HCT116 (cell line): ENCODE measurements around the gene ICAM2. TPM values are rescaled to one million over a fixed set of nuclear protein-coding genes. Genes with fewer than 3 reads are reported as not detected.
A peak's percentile ranks its signal among the peaks of the same experiment; 100 is the strongest.

Source experiments
- ATAC-seq: fragments of 200-7000 bp; cut with Tn5 transposase; 2 replicates; pipeline ENCODE4 v1.9.1; 2020; ENCODE audit warnings: mild to moderate bottlenecking, moderate library complexity
- BruUV-seq: library from RNA; stranded (reverse); fragments of 400-500 nt; replicated peaks from 2 replicates; lab custom pipeline; 2021; lab: Mats Ljungman, UMichigan
- CTCF ChIA-PET: fragments of 300-600 bp; sonication (Branson Sonifier 250); formaldehyde crosslinking; loops from one replicate; lab custom pipeline; 2021; ENCODE audit warnings: antibody characterized with exemption; lab: Charles Lee
- POLR2A ChIA-PET: fragments of 300-600, 350-600 bp; sonication (Branson Sonifier 250); formaldehyde crosslinking; loops from one replicate; lab custom pipeline; 2021; ENCODE audit warnings: antibody characterized with exemption; lab: Charles Lee
- RAD21 ChIA-PET, 2 experiments: fragments of 300-600 bp; sonication (Branson Sonifier 250); formaldehyde crosslinking; loops; one replicate each; lab custom pipeline; 2023; ENCODE audit warnings: low total read pairs in 2 of 2; ENCODE audit not compliant: uncharacterized antibody in 2 of 2, unreplicated experiment in 2 of 2, low non-redundant PET in 1 of 2; lab: Charles Lee
- DNase-seq: peaks from one replicate; pipeline ENCODE4 v3.0.0-alpha.2; 2010; ENCODE audit warnings: low read depth, low spot score
- H2AFZ ChIP-seq: fragments of 200-600 bp; shearing (Covaris generic), sonication (generic); 2 replicates; pipeline ENCODE4 v1.6.1; 2017; ENCODE audit warnings: low read depth, mixed run types, mixed read lengths, antibody characterized with exemption, low read length; ENCODE audit not compliant: poor library complexity, severe bottlenecking
- H3K27ac ChIP-seq: 2 replicates; pipeline ENCODE4 v1.5.1; 2012; ENCODE audit warnings: low read depth, low read length
- H3K27me3 ChIP-seq: fragments of 200-600 bp; sonication (generic); 2 replicates; pipeline ENCODE4 v1.6.1; 2016; ENCODE audit warnings: mixed run types, low read length, mixed read lengths; ENCODE audit not compliant: insufficient read depth
- H3K36me3 ChIP-seq, 2 experiments: fragments of 200-500 bp in 1 of 2; fragments of 200-600 bp in 1 of 2; sonication (Bioruptor generic) in 1 of 2; sonication (generic) in 1 of 2; 2 replicates each; pipeline versions ENCODE4 v1.5.1 to v1.6.1; 2014 to 2016; ENCODE audit warnings: low read length in 2 of 2, inconsistent platforms in 1 of 2, mixed read lengths in 1 of 2, mixed run types in 1 of 2; ENCODE audit not compliant: insufficient read depth in 2 of 2, control insufficient read depth in 1 of 2
- H3K4me1 ChIP-seq, 2 experiments: fragments of 200-600 bp in 1 of 2; sonication (generic) in 1 of 2; 2 replicates each; pipeline versions ENCODE4 v1.5.1 to v1.6.1; 2012 to 2017; ENCODE audit warnings: low read length in 2 of 2, inconsistent platforms in 1 of 2, mild to moderate bottlenecking in 1 of 2, mixed read lengths in 1 of 2, mixed run types in 1 of 2, moderate library complexity in 1 of 2; ENCODE audit not compliant: insufficient read depth in 2 of 2, control insufficient read depth in 1 of 2
- H3K4me2 ChIP-seq: fragments of 200-600 bp; sonication (generic); 2 replicates; pipeline ENCODE4 v1.6.1; 2017; ENCODE audit warnings: mixed run types, low read length, mixed read lengths
- H3K4me3 ChIP-seq, 2 experiments: fragments of 200-600 bp in 1 of 2; sonication (generic) in 1 of 2; replicated peaks in 1 of 2; 2 replicates each; pipeline ENCODE4 v1.5.1; 2011 to 2016; ENCODE audit warnings: low read length in 2 of 2, control low read depth in 1 of 2, low read depth in 1 of 2, mild to moderate bottlenecking in 1 of 2, mixed read lengths in 1 of 2, mixed run types in 1 of 2
- H3K79me2 ChIP-seq: fragments of 200-600 bp; sonication (generic); 2 replicates; pipeline ENCODE4 v1.6.1; 2017; ENCODE audit warnings: mild to moderate bottlenecking, mixed run types, low read length, moderate library complexity, mixed read lengths; ENCODE audit not compliant: insufficient read depth
- H3K9ac ChIP-seq: fragments of 200-600 bp; sonication (generic); 2 replicates; pipeline ENCODE4 v1.6.1; 2016; ENCODE audit warnings: low read length, mixed read lengths
- H3K9me2 ChIP-seq: fragments of 200-600 bp; sonication (generic), shearing (Covaris generic); 2 replicates; pipeline ENCODE4 v1.6.1; 2017; ENCODE audit warnings: mixed run types, mild to moderate bottlenecking, moderate library complexity; ENCODE audit not compliant: insufficient read depth
- H3K9me3 ChIP-seq, 2 experiments: fragments of 200-500 bp in 1 of 2; fragments of 200-600 bp in 1 of 2; sonication (Bioruptor generic) in 1 of 2; sonication (generic) in 1 of 2; 2 replicates each; pipeline ENCODE4 v1.6.1; 2014 to 2017; ENCODE audit warnings: low read length in 2 of 2, mixed read lengths in 2 of 2, inconsistent platforms in 1 of 2, low read depth in 1 of 2, mild to moderate bottlenecking in 1 of 2, mixed run types in 1 of 2, moderate library complexity in 1 of 2; ENCODE audit not compliant: control insufficient read depth in 1 of 2, insufficient read depth in 1 of 2
- H4K20me1 ChIP-seq: fragments of 200-600 bp; sonication (generic), shearing (Covaris generic); 2 replicates; pipeline ENCODE4 v1.6.1; 2017; ENCODE audit warnings: mixed run types, mild to moderate bottlenecking, moderate library complexity; ENCODE audit not compliant: insufficient read depth
- CBX3 ChIP-seq: IDR thresholded peaks from 2 replicates; pipeline ENCODE4 v1.6.1; 2012; ENCODE audit warnings: low read depth
- CEBPB ChIP-seq: IDR thresholded peaks from 2 replicates; pipeline ENCODE4 v1.6.1; 2012; ENCODE audit warnings: low read depth
- EGR1 ChIP-seq: IDR thresholded peaks from 2 replicates; pipeline ENCODE4 v1.6.1; 2012; ENCODE audit warnings: low read depth
- EZH2 ChIP-seq: fragments of 200-600 bp; sonication (generic); IDR thresholded peaks from 2 replicates; pipeline ENCODE4 v1.6.1; 2017; ENCODE audit warnings: antibody characterized with exemption, mixed run types
- EZH2phosphoT487 ChIP-seq: fragments of 200-600 bp; IDR thresholded peaks from 2 replicates; pipeline ENCODE4 v1.6.1; 2018; ENCODE audit warnings: antibody characterized with exemption, borderline replicate concordance
- JUND ChIP-seq: IDR thresholded peaks from 2 replicates; pipeline ENCODE4 v1.6.1; 2012
- POLR2A ChIP-seq: IDR thresholded peaks from 2 replicates; pipeline ENCODE4 v1.7.0; 2011; ENCODE audit warnings: borderline replicate concordance; ENCODE audit not compliant: insufficient read depth, insufficient read length; ENCODE audit errors: extremely low read depth
- RAD21 ChIP-seq: IDR thresholded peaks from 2 replicates; pipeline ENCODE4 v1.6.1; 2012; ENCODE audit warnings: low read depth, mild to moderate bottlenecking
- SIN3A ChIP-seq: IDR thresholded peaks from 2 replicates; pipeline ENCODE4 v1.6.1; 2012; ENCODE audit warnings: low read depth
- SP1 ChIP-seq: IDR thresholded peaks from 2 replicates; pipeline ENCODE4 v1.6.1; 2012; ENCODE audit warnings: low read depth
- SRF ChIP-seq: IDR thresholded peaks from 2 replicates; pipeline ENCODE4 v1.6.1; 2012; ENCODE audit warnings: low read depth
- TCF7L2 ChIP-seq: IDR thresholded peaks from 2 replicates; pipeline ENCODE4 v1.7.0; 2011; ENCODE audit warnings: borderline replicate concordance, inconsistent platforms; ENCODE audit not compliant: insufficient read depth, insufficient read length; ENCODE audit errors: extremely low read depth
- YY1 ChIP-seq: IDR thresholded peaks from 2 replicates; pipeline ENCODE4 v1.6.1; 2011; ENCODE audit warnings: low read length, low read depth, moderate library complexity, mild to moderate bottlenecking; ENCODE audit not compliant: insufficient replicate concordance; ENCODE audit errors: extremely low read depth
- ZFX ChIP-seq: fragments of 450-650 bp; IDR thresholded peaks from 2 replicates; pipeline ENCODE4 v1.6.1; 2017
- ZNF274 ChIP-seq: fragments of 200-500 bp; sonication (Bioruptor generic); IDR thresholded peaks from 2 replicates; pipeline ENCODE4 v1.6.1; 2014; ENCODE audit warnings: mild to moderate bottlenecking, low read depth, low read length, inconsistent platforms
- intact Hi-C: fragments of 100-400 bp; cut with micrococcal nuclease; formaldehyde crosslinking; loops from 2 replicates; pipeline ENCODE4 v1.10.0; 2022
- total RNA-seq: library from RNA; stranded (reverse); gene quantifications from one replicate; pipeline ENCODE4 v1.2.1, GENCODE V29; 2021; ENCODE audit not compliant: unreplicated experiment
- TF ChIP-seq, protein P1 (sequence below): IDR thresholded peaks from 2 replicates; pipeline ENCODE4 v1.6.1; 2012
- TF ChIP-seq, protein P2 (sequence below), 3 experiments: fragments of 200-600 bp in 1 of 3; sonication (generic) in 1 of 3; IDR thresholded peaks in 2 of 3; conservative IDR thresholded peaks in 1 of 3; 2 replicates each; pipeline ENCODE4 v1.5.1; 2012 to 2017; ENCODE audit warnings: low read depth in 2 of 3, low read length in 2 of 3, antibody characterized with exemption in 1 of 3, borderline replicate concordance in 1 of 3, control low read depth in 1 of 3, mild to moderate bottlenecking in 1 of 3, mixed read lengths in 1 of 3, mixed run types in 1 of 3, moderate library complexity in 1 of 3; ENCODE audit not compliant: insufficient read depth in 1 of 3
- TF ChIP-seq, protein P3 (sequence below): IDR thresholded peaks from 2 replicates; pipeline ENCODE4 v1.6.1; 2011; ENCODE audit warnings: mild to moderate bottlenecking, low read length, moderate library complexity; ENCODE audit not compliant: insufficient replicate concordance; ENCODE audit errors: extremely low read depth
- TF ChIP-seq, protein P4 (sequence below): IDR thresholded peaks from 2 replicates; pipeline ENCODE4 v1.6.1; 2012; ENCODE audit warnings: low read depth

Gene ICAM2
- total RNA-seq, 1 experiment from 2014 or later = 0.61 TPM

DNA sequence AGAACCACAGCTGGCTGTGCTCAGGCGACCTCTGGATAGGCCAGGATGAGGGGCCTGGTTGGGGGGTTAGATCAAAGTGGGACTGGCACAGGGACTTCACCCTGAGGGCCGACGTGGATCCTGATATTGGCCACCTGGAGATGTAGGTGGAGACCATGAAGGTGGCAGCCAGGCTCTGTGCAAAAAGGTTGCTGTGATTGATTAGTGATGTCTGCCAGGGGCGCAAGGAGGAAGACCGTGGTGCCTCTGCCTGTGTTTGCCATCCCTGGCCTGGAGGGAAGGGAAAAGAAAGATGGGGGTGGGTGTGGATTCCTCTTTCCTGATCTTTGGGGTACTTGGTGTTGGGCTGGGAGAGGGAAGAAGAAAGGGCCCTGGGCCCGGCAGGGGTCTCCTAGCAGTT is 47.2 kb downstream of the ICAM2 start (continued):
- TF ChIP-seq, protein P1, sequence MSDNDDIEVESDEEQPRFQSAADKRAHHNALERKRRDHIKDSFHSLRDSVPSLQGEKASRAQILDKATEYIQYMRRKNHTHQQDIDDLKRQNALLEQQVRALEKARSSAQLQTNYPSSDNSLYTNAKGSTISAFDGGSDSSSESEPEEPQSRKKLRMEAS = no peak
- TF ChIP-seq RAD21 (no peak), ZNF274 (no peak), TCF7L2 (no peak), ZFX (no peak), SRF (no peak), CEBPB (no peak), EZH2phosphoT487 (no peak), SIN3A (no peak), EZH2 (no peak)
- TF ChIP-seq, protein P2, sequence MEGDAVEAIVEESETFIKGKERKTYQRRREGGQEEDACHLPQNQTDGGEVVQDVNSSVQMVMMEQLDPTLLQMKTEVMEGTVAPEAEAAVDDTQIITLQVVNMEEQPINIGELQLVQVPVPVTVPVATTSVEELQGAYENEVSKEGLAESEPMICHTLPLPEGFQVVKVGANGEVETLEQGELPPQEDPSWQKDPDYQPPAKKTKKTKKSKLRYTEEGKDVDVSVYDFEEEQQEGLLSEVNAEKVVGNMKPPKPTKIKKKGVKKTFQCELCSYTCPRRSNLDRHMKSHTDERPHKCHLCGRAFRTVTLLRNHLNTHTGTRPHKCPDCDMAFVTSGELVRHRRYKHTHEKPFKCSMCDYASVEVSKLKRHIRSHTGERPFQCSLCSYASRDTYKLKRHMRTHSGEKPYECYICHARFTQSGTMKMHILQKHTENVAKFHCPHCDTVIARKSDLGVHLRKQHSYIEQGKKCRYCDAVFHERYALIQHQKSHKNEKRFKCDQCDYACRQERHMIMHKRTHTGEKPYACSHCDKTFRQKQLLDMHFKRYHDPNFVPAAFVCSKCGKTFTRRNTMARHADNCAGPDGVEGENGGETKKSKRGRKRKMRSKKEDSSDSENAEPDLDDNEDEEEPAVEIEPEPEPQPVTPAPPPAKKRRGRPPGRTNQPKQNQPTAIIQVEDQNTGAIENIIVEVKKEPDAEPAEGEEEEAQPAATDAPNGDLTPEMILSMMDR (IDR thresholded peaks at IDR 0.05 in 2 of 3, conservative IDR thresholded peaks at IDR 0.05 in 1 of 3; ENCODE audit: borderline replicate concordance in 1 of 3, insufficient read depth in 1 of 3, low read depth in 2 of 3, low read length in 2 of 3) = no peak

DNA sequence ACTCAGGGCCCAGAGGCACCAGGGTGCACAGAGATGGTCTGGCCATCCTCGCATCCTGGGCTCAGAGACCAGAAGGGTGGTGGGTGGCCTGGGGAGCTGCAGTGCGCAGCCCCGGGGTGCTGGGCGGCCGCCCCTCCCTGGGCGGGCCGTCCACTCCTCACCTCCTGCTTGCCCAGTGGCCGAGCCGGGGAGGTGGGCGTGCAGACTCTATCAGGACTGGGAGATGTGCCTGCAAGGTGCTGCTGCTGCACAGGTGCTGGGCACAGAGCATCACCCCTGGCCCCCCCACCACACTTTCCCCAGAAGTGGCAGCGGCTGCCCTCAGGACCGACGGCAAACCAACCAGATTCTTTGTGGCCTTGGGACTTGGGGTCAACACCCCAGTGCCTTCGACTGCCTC is 47.6 kb downstream of the ICAM2 start, which contains the start of gene SCN4A:
Gene SCN4A, minus strand, starts transcription at position 123 of the 400 bp plus-strand sequence. Its CDS starts 77 bp downstream, at position 46.
- ChIA-PET POLR2A (no interaction called here), CTCF (no interaction called here), RAD21 (no interaction called here)
- Histone ChIP-seq H3K4me3 (peak within 1 kb of the TSS in 1 of 2 experiments; percentile 44; a peak in 2 of 4 replicates), H3K4me2 (peak within 1 kb of the TSS; percentile 78), H3K9ac (peak within 1 kb of the TSS; percentile 32; the same call in 1 of the 2 replicates), H3K9me2 (no peaks in the 10 kb centered on the region), H4K20me1 (no peaks in the 10 kb centered on the region), H3K9me3 (no peaks in the 10 kb centered on the region), H3K27ac (peak within 1 kb of the TSS; percentile 46; the same call in 1 of the 2 replicates), H3K4me1 (peaks cover 23 to 42% of the 10 kb centered on the region in 2 experiments), H3K79me2 (no peaks in the 10 kb centered on the region), H3K27me3 (no peaks in the 10 kb centered on the region), H3K36me3 (no peaks in the 10 kb centered on the region), H2AFZ (no peak within 1 kb of the TSS)
- BruUV-seq = no TSS peak
- ATAC-seq (no peak), DNase-seq (no peak)
- intact Hi-C loops = no loop called here
- TF ChIP-seq, protein P3, sequence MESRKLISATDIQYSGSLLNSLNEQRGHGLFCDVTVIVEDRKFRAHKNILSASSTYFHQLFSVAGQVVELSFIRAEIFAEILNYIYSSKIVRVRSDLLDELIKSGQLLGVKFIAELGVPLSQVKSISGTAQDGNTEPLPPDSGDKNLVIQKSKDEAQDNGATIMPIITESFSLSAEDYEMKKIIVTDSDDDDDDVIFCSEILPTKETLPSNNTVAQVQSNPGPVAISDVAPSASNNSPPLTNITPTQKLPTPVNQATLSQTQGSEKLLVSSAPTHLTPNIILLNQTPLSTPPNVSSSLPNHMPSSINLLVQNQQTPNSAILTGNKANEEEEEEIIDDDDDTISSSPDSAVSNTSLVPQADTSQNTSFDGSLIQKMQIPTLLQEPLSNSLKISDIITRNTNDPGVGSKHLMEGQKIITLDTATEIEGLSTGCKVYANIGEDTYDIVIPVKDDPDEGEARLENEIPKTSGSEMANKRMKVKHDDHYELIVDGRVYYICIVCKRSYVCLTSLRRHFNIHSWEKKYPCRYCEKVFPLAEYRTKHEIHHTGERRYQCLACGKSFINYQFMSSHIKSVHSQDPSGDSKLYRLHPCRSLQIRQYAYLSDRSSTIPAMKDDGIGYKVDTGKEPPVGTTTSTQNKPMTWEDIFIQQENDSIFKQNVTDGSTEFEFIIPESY = no peak
- TF ChIP-seq CEBPB (no peak), CBX3 (no peak), EZH2 (no peak), POLR2A (no peak), SP1 (no peak), EGR1 (no peak), JUND (no peak), SIN3A (no peak), TCF7L2 (no peak), RAD21 (no peak), YY1 (no peak), SRF (no peak)
- TF ChIP-seq, protein P4, sequence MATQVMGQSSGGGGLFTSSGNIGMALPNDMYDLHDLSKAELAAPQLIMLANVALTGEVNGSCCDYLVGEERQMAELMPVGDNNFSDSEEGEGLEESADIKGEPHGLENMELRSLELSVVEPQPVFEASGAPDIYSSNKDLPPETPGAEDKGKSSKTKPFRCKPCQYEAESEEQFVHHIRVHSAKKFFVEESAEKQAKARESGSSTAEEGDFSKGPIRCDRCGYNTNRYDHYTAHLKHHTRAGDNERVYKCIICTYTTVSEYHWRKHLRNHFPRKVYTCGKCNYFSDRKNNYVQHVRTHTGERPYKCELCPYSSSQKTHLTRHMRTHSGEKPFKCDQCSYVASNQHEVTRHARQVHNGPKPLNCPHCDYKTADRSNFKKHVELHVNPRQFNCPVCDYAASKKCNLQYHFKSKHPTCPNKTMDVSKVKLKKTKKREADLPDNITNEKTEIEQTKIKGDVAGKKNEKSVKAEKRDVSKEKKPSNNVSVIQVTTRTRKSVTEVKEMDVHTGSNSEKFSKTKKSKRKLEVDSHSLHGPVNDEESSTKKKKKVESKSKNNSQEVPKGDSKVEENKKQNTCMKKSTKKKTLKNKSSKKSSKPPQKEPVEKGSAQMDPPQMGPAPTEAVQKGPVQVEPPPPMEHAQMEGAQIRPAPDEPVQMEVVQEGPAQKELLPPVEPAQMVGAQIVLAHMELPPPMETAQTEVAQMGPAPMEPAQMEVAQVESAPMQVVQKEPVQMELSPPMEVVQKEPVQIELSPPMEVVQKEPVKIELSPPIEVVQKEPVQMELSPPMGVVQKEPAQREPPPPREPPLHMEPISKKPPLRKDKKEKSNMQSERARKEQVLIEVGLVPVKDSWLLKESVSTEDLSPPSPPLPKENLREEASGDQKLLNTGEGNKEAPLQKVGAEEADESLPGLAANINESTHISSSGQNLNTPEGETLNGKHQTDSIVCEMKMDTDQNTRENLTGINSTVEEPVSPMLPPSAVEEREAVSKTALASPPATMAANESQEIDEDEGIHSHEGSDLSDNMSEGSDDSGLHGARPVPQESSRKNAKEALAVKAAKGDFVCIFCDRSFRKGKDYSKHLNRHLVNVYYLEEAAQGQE = no peak
